Testis (tissue), 3 donors: ENCODE data around the gene RACK1. TPM values are rescaled to one million over a fixed set of nuclear protein-coding genes. Genes with fewer than 3 reads are reported as not detected.
A peak's percentile ranks its signal among the peaks of the same experiment; 100 is the strongest.

ENCODE experiments used
- DNase-seq: peaks from one replicate; pipeline ENCODE4 v3.0.0-alpha.2; 2019
- H3K27ac ChIP-seq, 2 donors: fragments of 200-600 bp; sonication (generic); one replicate each; pipeline ENCODE4 v1.5.1; 2019
- H3K27me3 ChIP-seq: fragments of 200-600 bp; sonication (generic); one replicate; pipeline ENCODE4 v1.5.1; 2019
- H3K36me3 ChIP-seq: fragments of 200-600 bp; sonication (generic); one replicate; pipeline ENCODE4 v1.5.1; 2017; ENCODE audit warnings: low read depth; ENCODE audit errors: missing control alignments
- H3K4me1 ChIP-seq: fragments of 200-600 bp; sonication (generic); one replicate; pipeline ENCODE4 v1.5.1; 2019
- H3K4me3 ChIP-seq, 2 donors: fragments of 200-600 bp; sonication (generic); one replicate each; pipeline ENCODE4 v1.5.1; 2017 to 2019
- H3K9me3 ChIP-seq: fragments of 200-600 bp; sonication (generic); one replicate; pipeline ENCODE4 v1.5.1; 2017
- CTCF ChIP-seq, 3 experiments: fragments of 450-650 bp in 2 of 3; fragments of 200-600 bp in 1 of 3; sonication (generic) in 1 of 3; IDR thresholded peaks; one replicate each; pipeline ENCODE4 v1.5.1; 2016 to 2019; ENCODE audit warnings: antibody characterized with exemption in 3 of 3, mild to moderate bottlenecking in 2 of 3, moderate library complexity in 1 of 3
- POLR2A ChIP-seq: fragments of 450-650 bp; IDR thresholded peaks from one replicate; pipeline ENCODE4 v1.6.1; 2017; ENCODE audit warnings: antibody characterized with exemption, mild to moderate bottlenecking, moderate library complexity
- WGBS, 2 donors: methylation state at CpG; one replicate each; pipeline ENCODE4 v1.1.5; 2018; 5-methylcytosine and 5-hydroxymethylcytosine counted together
- intact Hi-C: fragments of 100-400 bp; cut with DNase I; formaldehyde crosslinking; loops from one replicate; pipeline ENCODE4 v1.15.1; 2023; ENCODE audit warnings: low total_unique reads
- polyA plus RNA-seq: library from polyadenylated mRNA; stranded (reverse); fragments of 350-450 nt; fragmentation: Illumina TruSeq; extraction: RNeasy Lipid Tissue Mini Kit (QIAGEN cat#74804); gene quantifications from one replicate; pipeline ENCODE4 v1.2.3, GENCODE V29; 2014; ENCODE audit warnings: low read depth, low replicate concordance; ENCODE audit not compliant: insufficient read depth
- total RNA-seq, 2 donors: library from RNA; depleted of rRNA; stranded (reverse); fragments of >200 nt; gene quantifications; one replicate each; pipeline ENCODE4 v1.2.3, GENCODE V29; 2016

Gene RACK1
- total and polyA plus RNA-seq, 3 donors from 2014 or later, result 777 to 1,606 (median 1,149) TPM

GRCh38 chr5:181224390-181225229 is 19.1 kb downstream of the RACK1 start:
- Histone ChIP-seq H3K4me3 (peak overlapping the region; percentile 89 to 96), H3K27me3 (no peaks in the 10 kb centered on the region), H3K36me3 (no peaks in the 10 kb centered on the region), H3K27ac (peak overlapping the region in 1 of 2 donors; percentile 90), H3K9me3 (no peaks in the 10 kb centered on the region), H3K4me1 (no peaks in the 10 kb centered on the region)
- DNase-seq, result no peak
- TF ChIP-seq POLR2A (no peak), CTCF (IDR thresholded peaks at IDR 0.05) (no peak)
- intact Hi-C loops, result no loop called here
- WGBS, 2 donors, result 53 to 55% methylated on average over 21 to 22 of the region's 22 CpGs

GRCh38 chr5:181223729-181224389 is 19.8 kb downstream of the RACK1 start:
- Histone ChIP-seq H3K27me3 (no peaks in the 10 kb centered on the region), H3K27ac (peak overlapping the region; percentile 90 to 96), H3K4me3 (peak overlapping the region; percentile 89 to 96), H3K9me3 (no peaks in the 10 kb centered on the region), H3K36me3 (no peaks in the 10 kb centered on the region), H3K4me1 (no peaks in the 10 kb centered on the region)
- intact Hi-C loops, result no loop called here
- WGBS, 2 donors, result 0 to 1% methylated on average over 25 to 28 of the region's 31 CpGs
- TF ChIP-seq POLR2A (no peak), CTCF (IDR thresholded peaks at IDR 0.05) (no peak)
- DNase-seq, result peak; percentile 66

- peak; percentile 98 for DNase-seq
- intact Hi-C loops, result no loop called here
- Histone ChIP-seq H3K27me3 (no peaks in the 10 kb centered on the region), H3K9me3 (no peaks in the 10 kb centered on the region), H3K36me3 (no peaks in the 10 kb centered on the region), H3K4me1 (no peaks in the 10 kb centered on the region), H3K27ac (peak within 1 kb of the TSS; percentile 90 to 96), H3K4me3 (peak within 1 kb of the TSS; percentile 89 to 96)
- peak; percentile 7 for TF ChIP-seq POLR2A
- TF ChIP-seq CTCF (IDR thresholded peaks at IDR 0.05), result no peak
- 0 to 1% methylated on average over 20 to 59 of the region's 59 CpGs for WGBS, 2 donors
These were observed 20.5 kb downstream of the RACK1 start, which contains the start of gene TRIM41 for GRCh38 chr5:181223058-181223728. Gene TRIM41, plus strand, starts transcription at chr5:181223281. Its CDS starts 719 bp downstream, at chr5:181224000.

- Histone ChIP-seq H3K27me3 (no peaks in the 10 kb centered on the region), H3K4me1 (no peaks in the 10 kb centered on the region), H3K27ac (peak overlapping the region; percentile 90 to 96), H3K36me3 (no peaks in the 10 kb centered on the region), H3K4me3 (peak overlapping the region; percentile 89 to 96), H3K9me3 (no peaks in the 10 kb centered on the region)
- DNase-seq, result no peak
- 0% methylated on average over 17 to 18 of the region's 18 CpGs for WGBS, 2 donors
- peak in 2 of 3 experiments; percentile 3 to 8 for TF ChIP-seq CTCF (IDR thresholded peaks at IDR 0.05)
- TF ChIP-seq POLR2A, result no peak
- intact Hi-C loops, result no loop called here
These were observed 21.1 kb downstream of the RACK1 start for GRCh38 chr5:181222630-181223057.
